GM12878 (cell line): ENCODE results near the gene SYT1. TPM values are rescaled to one million over a fixed set of nuclear protein-coding genes. Genes with fewer than 3 reads are reported as not detected.
A peak's percentile ranks its signal among the peaks of the same experiment; 100 is the strongest.

ENCODE experiments used
- ATAC-seq: fragments of 200-7000 bp; cut with Tn5 transposase; 3 replicates; pipeline ENCODE4 v1.9.1; 2020; ENCODE audit warnings: mild to moderate bottlenecking, moderate library complexity
- BruUV-seq: library from RNA; stranded (reverse); fragments of 400-500 nt; replicated peaks from 2 replicates; lab custom pipeline; 2021; lab: Mats Ljungman, UMichigan
- CTCF ChIA-PET: fragments of 300-600 bp; sonication (Branson Sonifier 250); formaldehyde crosslinking; extraction: SDS; loops from one replicate; lab custom pipeline; 2021; ENCODE audit warnings: inconsistent platforms; lab: Yijun Ruan, JAX
- POLR2A ChIA-PET: fragments of 350-600 bp; formaldehyde crosslinking; extraction: SDS; loops from one replicate; lab custom pipeline; 2021; ENCODE audit warnings: inconsistent platforms; lab: Charles Lee
- RAD21 ChIA-PET: fragments of 300-600 bp; sonication (Branson Sonifier 250); formaldehyde crosslinking; loops from one replicate; lab custom pipeline; 2023; ENCODE audit warnings: antibody characterized with exemption; ENCODE audit not compliant: unreplicated experiment; lab: Charles Lee
- SMC1A ChIA-PET: fragments of 300-600 bp; sonication (Branson Sonifier 250); formaldehyde crosslinking; loops from one replicate; lab custom pipeline; 2023; ENCODE audit not compliant: unreplicated experiment, uncharacterized antibody; lab: Charles Lee
- DNase-seq: peaks from one replicate; pipeline ENCODE4 v3.0.0-alpha.2; 2011; ENCODE audit warnings: low read depth, low spot score
- FAIRE-seq: peaks from 3 replicates; lab custom pipeline; 2011; peaks lifted over from hg19 to GRCh38; lab: Jason Lieb, UNC
- H2AFZ ChIP-seq: 2 replicates; pipeline ENCODE4 v1.6.0; 2011; ENCODE audit warnings: low read depth, low read length, control low read depth; ENCODE audit not compliant: control insufficient read depth
- H3K27ac ChIP-seq: 2 replicates; pipeline ENCODE4 v1.5.1; 2011; ENCODE audit warnings: control low read depth; ENCODE audit not compliant: control insufficient read depth, insufficient read depth
- H3K27me3 ChIP-seq, 2 experiments: replicated peaks in 1 of 2; 2 replicates each; pipeline versions ENCODE4 v1.6.0 to v1.6.1; 2011; ENCODE audit warnings: low read length in 1 of 2; ENCODE audit not compliant: control insufficient read depth in 2 of 2, insufficient read depth in 2 of 2
- H3K36me3 ChIP-seq, 2 experiments: 2 replicates each; pipeline ENCODE4 v1.5.1; 2011; ENCODE audit warnings: low read length in 1 of 2; ENCODE audit not compliant: control insufficient read depth in 2 of 2, insufficient read depth in 2 of 2
- H3K4me1 ChIP-seq: 2 replicates; pipeline ENCODE4 v1.6.1; 2011; ENCODE audit warnings: mild to moderate bottlenecking, low read length, moderate library complexity, mixed read lengths; ENCODE audit not compliant: control insufficient read depth, insufficient read depth
- H3K4me2 ChIP-seq: 2 replicates; pipeline ENCODE4 v1.6.0; 2011; ENCODE audit warnings: control low read depth; ENCODE audit not compliant: control insufficient read depth, insufficient read depth
- H3K4me3 ChIP-seq: fragments of 200-600 bp; sonication (generic); 2 replicates; pipeline ENCODE4 v1.5.1; 2016
- H3K79me2 ChIP-seq: 2 replicates; pipeline ENCODE4 v1.6.0; 2011; ENCODE audit warnings: low read length; ENCODE audit not compliant: control insufficient read depth, insufficient read depth
- H3K9ac ChIP-seq: 2 replicates; pipeline ENCODE4 v1.8.0; 2011; ENCODE audit warnings: low read length, control low read depth, mixed read lengths; ENCODE audit not compliant: control insufficient read depth, insufficient read depth
- H3K9me3 ChIP-seq: replicated peaks from 3 replicates; pipeline ENCODE4 v1.5.1; 2011; ENCODE audit warnings: mild to moderate bottlenecking, low read length; ENCODE audit not compliant: control insufficient read depth, insufficient read depth
- H4K20me1 ChIP-seq: 2 replicates; pipeline ENCODE4 v1.6.0; 2011; ENCODE audit not compliant: control insufficient read depth, insufficient read depth
- BCLAF1 ChIP-seq: fragments of 450-650 bp; IDR thresholded peaks from 2 replicates; pipeline ENCODE4 v1.6.1; 2017; ENCODE audit warnings: antibody characterized with exemption, mild to moderate bottlenecking, moderate library complexity
- E2F4 ChIP-seq: IDR thresholded peaks from 2 replicates; pipeline ENCODE4 v1.6.1; 2012; ENCODE audit warnings: low read depth, low read length, improper control_type of control experiment
- HSF1 ChIP-seq: fragments of 150-350 bp; IDR thresholded peaks from 2 replicates; pipeline ENCODE4 v1.6.1; 2014; ENCODE audit warnings: mild to moderate bottlenecking, low read depth, low read length
- MLLT1 ChIP-seq: fragments of 450-650 bp; IDR thresholded peaks from 2 replicates; pipeline ENCODE4 v1.6.1; 2016; ENCODE audit warnings: mild to moderate bottlenecking
- MTA3 ChIP-seq: IDR thresholded peaks from 2 replicates; pipeline ENCODE4 v1.6.1; 2012; ENCODE audit warnings: low read length, inconsistent platforms, borderline replicate concordance
- PKNOX1 ChIP-seq: fragments of 450-650 bp; IDR thresholded peaks from 2 replicates; pipeline ENCODE4 v1.6.1; 2016; ENCODE audit warnings: mild to moderate bottlenecking
- TARDBP ChIP-seq: IDR thresholded peaks from 2 replicates; pipeline ENCODE4 v1.6.1; 2016; ENCODE audit warnings: borderline replicate concordance
- TBL1XR1 ChIP-seq: IDR thresholded peaks from 2 replicates; pipeline ENCODE4 v1.6.1; 2012; ENCODE audit warnings: low read depth, low read length, improper control_type of control experiment
- ZNF592 ChIP-seq: fragments of 450-650 bp; IDR thresholded peaks from 2 replicates; pipeline ENCODE4 v1.6.1; 2017; ENCODE audit warnings: mild to moderate bottlenecking, moderate library complexity
- WGBS: methylation state at CpG from one replicate; pipeline ENCODE4 v1.1.6; 2016; ENCODE audit warnings: low lambda C conversion rate; ENCODE audit not compliant: insufficient replicate concordance, insufficient coverage; ENCODE audit errors: missing lambda C conversion rate; 5-methylcytosine and 5-hydroxymethylcytosine counted together
- in situ Hi-C: fragments of 300-500 bp; cut with MboI; formaldehyde crosslinking; loops from 9 replicates; pipeline ENCODE4 v1.14.3; 2018; ENCODE audit warnings: mixed read lengths
- intact Hi-C: fragments of 100-400 bp; cut with micrococcal nuclease; formaldehyde crosslinking; loops from one replicate; pipeline ENCODE4 v1.14.2; 2022; ENCODE audit not compliant: unreplicated experiment
- polyA plus RNA-seq, 11 experiments: library from polyadenylated mRNA; depleted of rRNA in 4 of 11; unstranded in 6 of 11; stranded (reverse) in 5 of 11; fragments of >200 nt; fragmentation: Nextera tagmentation in 4 of 11; fragmentation: Illumina TruSeq in 1 of 11; extraction: Ambion mirVana in 4 of 11; extraction: Trizol in 1 of 11; gene quantifications; 1 replicate in 1 of 11; 2 replicates in 10 of 11; pipeline versions ENCODE4 v1.2.1 to v1.2.3, GENCODE V29; 2011 to 2016; ENCODE audit warnings: inconsistent platforms in 2 of 11, missing spikeins in 2 of 11, low read depth in 1 of 11
- total RNA-seq, 4 experiments: library from RNA; depleted of rRNA in 3 of 4; stranded (reverse); fragments of >200 nt in 3 of 4; fragmentation: Illumina TruSeq in 1 of 4; extraction: Trizol in 1 of 4; gene quantifications; 2 replicates each; pipeline versions ENCODE4 v1.2.1 to v1.2.3, GENCODE V29; 2013 to 2021

The SYT1 gene
- total and polyA plus RNA-seq, 10 of the 15 experiments (the other 5 are each of a cell fraction or from before 2014, with no cell fraction given), result 0.10 to 0.28 TPM; not detected in 8

- TF ChIP-seq BCLAF1 (no peak), E2F4 (no peak)
- TF ChIP-seq, all 136 proteins: peak for 0
These were observed 363.1 kb downstream of the SYT1 start (continued) for GRCh38 chr12:79227646-79228045.

GRCh38 chr12:79233341-79233781, 368.8 kb downstream of the SYT1 start:
- no peak overlapping the region for H3K4me2 ChIP-seq
- no peak for FAIRE-seq
- RAD21 ChIA-PET, result no interaction called here
- no peak overlapping the region for H3K4me3 ChIP-seq
- no peaks in the 10 kb centered on the region for H3K36me3 ChIP-seq
- SMC1A ChIA-PET, result interaction anchor here (0.9 kb wide), 1 partner anchor 12 kb away, joined by 3 read pairs; no protein-coding TSS in a partner anchor
- WGBS, result 14% methylated on average over 7 of the region's 7 CpGs
- no peaks in the 10 kb centered on the region for H3K4me1 ChIP-seq
- peak; percentile 86 for ATAC-seq
- no peaks in the 10 kb centered on the region for H4K20me1 ChIP-seq
- H3K79me2 ChIP-seq, result no peaks in the 10 kb centered on the region
- H2AFZ ChIP-seq, result no peak overlapping the region
- no peak overlapping the region for H3K27ac ChIP-seq
- POLR2A ChIA-PET, result no interaction called here
- intact Hi-C loops, result no loop called here
- no TSS peak for BruUV-seq
- no peaks in the 10 kb centered on the region for H3K27me3 ChIP-seq
- DNase-seq, result peak; percentile 7
- in situ Hi-C loops, result no loop called here
- no peak overlapping the region for H3K9ac ChIP-seq
- H3K9me3 ChIP-seq, result no peaks in the 10 kb centered on the region
- CTCF ChIA-PET, result interaction anchor here (0.7 to 0.9 kb wide), 3 partner anchors 25 to 45 kb away, joined by 3 read pairs; no protein-coding TSS in a partner anchor
- no peak for TF ChIP-seq MTA3
- TF ChIP-seq MLLT1, result no peak
- no peak for TF ChIP-seq HSF1
- no peak for TF ChIP-seq TBL1XR1
- no peak for TF ChIP-seq TARDBP
- peak; percentile 78 for TF ChIP-seq PKNOX1
- no peak for TF ChIP-seq ZNF592
